Osteocyte (in vitro differentiated cells): ENCODE results near the gene JDP2. TPM values are rescaled to one million over a fixed set of nuclear protein-coding genes. Genes with fewer than 3 reads are reported as not detected.
A peak's percentile ranks its signal among the peaks of the same experiment; 100 is the strongest.

ENCODE experiments used
- DNase-seq: peaks from one replicate; pipeline ENCODE4 v3.0.0; 2021; ENCODE audit warnings: mixed read lengths; ENCODE audit not compliant: unreplicated experiment; ENCODE audit errors: extremely low spot score
- H3K27ac Mint-ChIP-seq: one replicate; pipeline ENCODE4 v1.8.0; 2021; ENCODE audit warnings: mild to moderate bottlenecking, mixed read lengths; ENCODE audit not compliant: unreplicated experiment
- H3K27me3 Mint-ChIP-seq: one replicate; pipeline ENCODE4 v1.8.0; 2021; ENCODE audit warnings: mixed read lengths; ENCODE audit not compliant: unreplicated experiment
- H3K36me3 Mint-ChIP-seq: one replicate; pipeline ENCODE4 v1.8.0; 2021; ENCODE audit warnings: mixed read lengths; ENCODE audit not compliant: unreplicated experiment
- H3K4me1 Mint-ChIP-seq: one replicate; pipeline ENCODE4 v1.8.0; 2021; ENCODE audit warnings: mixed read lengths; ENCODE audit not compliant: unreplicated experiment
- H3K4me3 Mint-ChIP-seq: one replicate; pipeline ENCODE4 v1.8.0; 2021; ENCODE audit warnings: mild to moderate bottlenecking, moderate library complexity, mixed read lengths; ENCODE audit not compliant: unreplicated experiment
- H3K9me3 Mint-ChIP-seq: one replicate; pipeline ENCODE4 v1.8.0; 2021; ENCODE audit warnings: mixed read lengths; ENCODE audit not compliant: unreplicated experiment
- total RNA-seq: library from RNA; stranded (reverse); gene quantifications from 2 replicates; pipeline ENCODE4 v1.2.1, GENCODE V29; 2021
- TF ChIP-seq, protein P1 (sequence below): fragments of 200-600 bp; sonication (generic); IDR thresholded peaks from 2 replicates; pipeline ENCODE4 v1.5.0; 2021; ENCODE audit warnings: antibody characterized with exemption, mild to moderate bottlenecking, moderate library complexity

JDP2 gene
- total RNA-seq, 1 donor from 2014 or later = 57.1 TPM

DNA sequence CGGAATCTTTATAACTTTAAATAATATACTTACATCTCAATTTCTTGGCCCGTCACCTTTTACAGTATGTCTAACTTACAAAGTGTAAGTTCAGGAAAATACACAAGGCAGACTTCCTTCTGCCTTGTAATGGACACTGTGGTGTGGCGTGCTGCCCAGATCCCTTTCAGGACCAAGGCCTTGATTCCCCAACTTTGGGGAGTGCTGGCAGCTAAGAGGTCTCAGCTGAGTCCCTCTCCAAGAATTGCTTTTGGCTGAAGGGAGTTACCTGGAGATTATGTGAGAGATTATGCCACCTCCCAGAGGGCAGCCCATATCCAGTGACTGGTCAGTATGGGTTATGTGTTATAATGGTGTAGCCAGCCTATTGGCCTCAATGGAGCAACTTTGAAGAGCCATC is 73.3 kb downstream of the JDP2 start:
- DNase-seq = peak; percentile 36
- Mint-ChIP-seq H3K4me1 (no peaks in the 10 kb centered on the region), H3K36me3 (no peaks in the 10 kb centered on the region), H3K9me3 (peaks cover 5% of the 10 kb centered on the region), H3K27me3 (peaks cover 16% of the 10 kb centered on the region), H3K27ac (no peak overlapping the region), H3K4me3 (no peak overlapping the region)
- TF ChIP-seq, protein P1, sequence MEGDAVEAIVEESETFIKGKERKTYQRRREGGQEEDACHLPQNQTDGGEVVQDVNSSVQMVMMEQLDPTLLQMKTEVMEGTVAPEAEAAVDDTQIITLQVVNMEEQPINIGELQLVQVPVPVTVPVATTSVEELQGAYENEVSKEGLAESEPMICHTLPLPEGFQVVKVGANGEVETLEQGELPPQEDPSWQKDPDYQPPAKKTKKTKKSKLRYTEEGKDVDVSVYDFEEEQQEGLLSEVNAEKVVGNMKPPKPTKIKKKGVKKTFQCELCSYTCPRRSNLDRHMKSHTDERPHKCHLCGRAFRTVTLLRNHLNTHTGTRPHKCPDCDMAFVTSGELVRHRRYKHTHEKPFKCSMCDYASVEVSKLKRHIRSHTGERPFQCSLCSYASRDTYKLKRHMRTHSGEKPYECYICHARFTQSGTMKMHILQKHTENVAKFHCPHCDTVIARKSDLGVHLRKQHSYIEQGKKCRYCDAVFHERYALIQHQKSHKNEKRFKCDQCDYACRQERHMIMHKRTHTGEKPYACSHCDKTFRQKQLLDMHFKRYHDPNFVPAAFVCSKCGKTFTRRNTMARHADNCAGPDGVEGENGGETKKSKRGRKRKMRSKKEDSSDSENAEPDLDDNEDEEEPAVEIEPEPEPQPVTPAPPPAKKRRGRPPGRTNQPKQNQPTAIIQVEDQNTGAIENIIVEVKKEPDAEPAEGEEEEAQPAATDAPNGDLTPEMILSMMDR = no peak

DNA sequence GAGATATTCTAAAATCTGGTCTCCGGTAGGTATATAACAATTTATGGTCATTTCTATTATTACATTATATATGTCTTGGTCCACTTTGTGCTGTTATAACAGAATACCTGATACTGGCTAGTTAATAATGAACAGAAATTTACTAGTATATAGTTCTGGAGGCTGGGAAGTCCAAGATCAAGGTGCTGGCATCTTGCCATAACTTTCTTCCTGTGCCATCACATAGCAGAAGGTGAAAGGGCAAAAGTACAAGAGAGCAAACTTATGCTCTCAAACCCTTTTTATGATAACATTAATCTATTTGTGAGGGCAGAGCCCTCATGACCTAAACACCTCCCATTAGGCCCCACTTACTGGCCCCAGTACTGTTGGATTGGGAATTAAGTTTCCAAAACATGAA is 76.6 kb downstream of the JDP2 start:
- H3K27ac Mint-ChIP-seq = no peak overlapping the region
- TF ChIP-seq, protein P1 = no peak
- H3K4me1 Mint-ChIP-seq = no peaks in the 10 kb centered on the region
- peak; percentile 11 for DNase-seq
- peaks cover 18% of the 10 kb centered on the region for H3K27me3 Mint-ChIP-seq
- H3K9me3 Mint-ChIP-seq = peaks cover 13% of the 10 kb centered on the region
- no peaks in the 10 kb centered on the region for H3K36me3 Mint-ChIP-seq
- H3K4me3 Mint-ChIP-seq = no peak overlapping the region

DNA sequence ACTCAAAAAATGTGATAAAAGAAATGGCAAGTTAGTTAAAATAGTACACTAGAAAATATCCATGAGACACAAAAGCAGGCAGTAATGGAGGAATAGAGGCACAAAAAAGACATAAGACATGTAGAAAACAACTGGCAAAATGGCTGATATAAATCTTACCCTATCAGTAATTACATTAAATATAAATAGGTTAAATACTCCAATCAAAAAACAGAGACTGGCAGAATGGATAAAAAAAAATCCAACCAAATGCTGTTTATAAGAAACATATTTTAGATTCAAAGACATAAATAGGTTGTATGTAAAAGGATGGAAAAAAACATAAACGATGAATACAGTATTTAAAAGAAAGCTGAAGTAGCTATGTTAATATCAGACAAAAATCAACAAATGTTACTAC is 79.1 kb downstream of the JDP2 start:
- TF ChIP-seq, protein P1 = no peak
- no peak overlapping the region for H3K27ac Mint-ChIP-seq
- H3K4me1 Mint-ChIP-seq = no peaks in the 10 kb centered on the region
- peaks cover 27% of the 10 kb centered on the region for H3K27me3 Mint-ChIP-seq
- DNase-seq = no peak
- no peak overlapping the region for H3K4me3 Mint-ChIP-seq
- no peaks in the 10 kb centered on the region for H3K36me3 Mint-ChIP-seq
- peaks cover 26% of the 10 kb centered on the region for H3K9me3 Mint-ChIP-seq

DNA sequence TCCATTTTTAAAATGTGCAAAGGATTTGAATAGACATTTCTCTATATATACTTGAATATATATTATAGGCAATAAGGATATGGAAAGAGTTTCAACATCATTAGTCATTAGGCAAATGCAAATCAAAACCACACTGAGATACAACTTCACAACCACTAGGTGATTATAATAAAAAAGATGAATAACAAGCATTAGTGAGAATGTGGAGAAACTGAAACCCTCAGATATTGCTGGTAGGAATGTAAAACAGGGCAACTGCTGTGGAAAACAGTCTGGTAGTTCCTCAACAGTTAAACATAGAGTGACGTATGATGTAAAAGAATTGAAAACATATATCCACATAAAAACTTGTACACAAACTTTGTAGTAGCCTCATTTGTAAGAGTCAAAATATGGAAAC is 82.7 kb downstream of the JDP2 start:
- Mint-ChIP-seq H3K36me3 (no peaks in the 10 kb centered on the region), H3K4me3 (no peak overlapping the region), H3K9me3 (peaks cover 26% of the 10 kb centered on the region), H3K27ac (no peak overlapping the region), H3K27me3 (peaks cover 25% of the 10 kb centered on the region), H3K4me1 (peaks cover 4% of the 10 kb centered on the region)
- TF ChIP-seq, protein P1 = no peak
- DNase-seq = no peak

DNA sequence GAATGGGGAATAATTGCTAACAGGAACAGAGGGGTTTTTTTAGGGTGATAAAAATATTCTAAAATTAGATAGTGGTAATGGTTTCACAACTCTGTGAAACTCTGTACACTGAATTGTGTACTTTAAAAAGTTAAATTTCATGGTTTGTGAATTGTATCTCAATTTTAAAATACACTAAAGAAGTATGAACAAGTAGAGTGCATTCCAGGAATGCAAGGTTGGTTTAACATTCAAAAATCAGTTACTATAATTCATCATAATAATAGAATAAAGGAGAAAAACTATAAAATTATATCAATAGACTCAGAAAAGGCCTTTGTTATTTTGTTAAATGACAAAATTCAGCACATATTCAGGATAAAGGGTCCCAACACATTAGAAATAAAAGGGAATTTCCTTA is 83.4 kb downstream of the JDP2 start:
- Mint-ChIP-seq H3K4me3 (no peak overlapping the region), H3K9me3 (peaks cover 21% of the 10 kb centered on the region), H3K27me3 (peaks cover 32% of the 10 kb centered on the region), H3K4me1 (peaks cover 4% of the 10 kb centered on the region), H3K36me3 (no peaks in the 10 kb centered on the region), H3K27ac (no peak overlapping the region)
- DNase-seq = no peak
- TF ChIP-seq, protein P1 = no peak
